ENCODE results near the gene HIGD2A.

DNA sequence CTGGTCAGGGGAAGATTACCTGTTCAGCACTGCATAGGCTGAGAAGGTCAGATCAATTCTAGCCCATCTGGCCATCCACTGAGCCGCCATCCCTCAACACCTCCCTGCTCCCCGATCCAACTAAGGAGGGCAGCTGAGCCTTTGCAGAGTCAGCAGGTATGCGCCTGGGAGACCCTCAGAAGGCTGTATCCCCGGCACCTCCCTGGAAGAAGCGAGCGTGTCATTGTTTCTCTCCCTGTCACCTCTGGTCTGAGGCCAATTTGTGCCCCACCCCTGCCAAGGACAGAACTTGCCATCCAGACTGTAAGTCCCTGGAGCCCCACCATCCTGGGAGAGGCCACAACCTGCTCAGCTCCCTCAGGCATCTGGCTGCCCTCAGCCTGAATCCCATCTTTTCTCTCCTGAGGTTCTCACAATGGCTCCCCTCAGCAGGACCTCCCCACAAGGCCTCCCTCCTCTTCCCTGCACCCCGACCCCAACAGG, 25.2 kb downstream of the HIGD2A start:
- TF ChIP-seq, protein P1, sequence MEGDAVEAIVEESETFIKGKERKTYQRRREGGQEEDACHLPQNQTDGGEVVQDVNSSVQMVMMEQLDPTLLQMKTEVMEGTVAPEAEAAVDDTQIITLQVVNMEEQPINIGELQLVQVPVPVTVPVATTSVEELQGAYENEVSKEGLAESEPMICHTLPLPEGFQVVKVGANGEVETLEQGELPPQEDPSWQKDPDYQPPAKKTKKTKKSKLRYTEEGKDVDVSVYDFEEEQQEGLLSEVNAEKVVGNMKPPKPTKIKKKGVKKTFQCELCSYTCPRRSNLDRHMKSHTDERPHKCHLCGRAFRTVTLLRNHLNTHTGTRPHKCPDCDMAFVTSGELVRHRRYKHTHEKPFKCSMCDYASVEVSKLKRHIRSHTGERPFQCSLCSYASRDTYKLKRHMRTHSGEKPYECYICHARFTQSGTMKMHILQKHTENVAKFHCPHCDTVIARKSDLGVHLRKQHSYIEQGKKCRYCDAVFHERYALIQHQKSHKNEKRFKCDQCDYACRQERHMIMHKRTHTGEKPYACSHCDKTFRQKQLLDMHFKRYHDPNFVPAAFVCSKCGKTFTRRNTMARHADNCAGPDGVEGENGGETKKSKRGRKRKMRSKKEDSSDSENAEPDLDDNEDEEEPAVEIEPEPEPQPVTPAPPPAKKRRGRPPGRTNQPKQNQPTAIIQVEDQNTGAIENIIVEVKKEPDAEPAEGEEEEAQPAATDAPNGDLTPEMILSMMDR (IDR thresholded peaks at IDR 0.05) = no peak
- TF ChIP-seq POLR2A (IDR thresholded peaks at IDR 0.05) = no peak
